H1 (cell line): Measurements from ENCODE around the gene MLEC. TPM values are rescaled to one million over a fixed set of nuclear protein-coding genes. Genes with fewer than 3 reads are reported as not detected.

ENCODE experiments used
- ASH2L ChIP-seq: fragments of 200-600, 300-600 bp; sonication (generic); IDR thresholded peaks from one replicate; pipeline ENCODE4 v1.7.1; 2017; ENCODE audit warnings: low read length
- NANOG ChIP-seq: IDR thresholded peaks from 2 replicates; pipeline ENCODE4 v1.6.1; 2011; ENCODE audit warnings: low read length, low read depth, mild to moderate bottlenecking, inconsistent platforms; ENCODE audit not compliant: insufficient read depth, poor library complexity, severe bottlenecking
- ZNF274 ChIP-seq: IDR thresholded peaks from 2 replicates; pipeline ENCODE4 v1.7.0; 2012; ENCODE audit warnings: low read length, borderline replicate concordance; ENCODE audit errors: extremely low read depth
- polyA plus RNA-seq, 7 experiments: library from polyadenylated mRNA; depleted of rRNA in 3 of 7; stranded (reverse) in 5 of 7; unstranded in 2 of 7; fragments of >200 nt in 5 of 7; fragments of 200-250 nt in 2 of 7; gene quantifications; 1 replicate in 5 of 7; 2 replicates in 1 of 7; 4 replicates in 1 of 7; pipeline versions ENCODE4 v1.2.1 to v1.2.3, GENCODE V29; 2011 to 2013; ENCODE audit warnings: missing spikeins in 2 of 7, mixed read lengths in 2 of 7
- total RNA-seq: library from RNA; stranded (reverse); fragmentation: NEBNext Ultra II Directional; extraction: Animal tissue kit (Norgen Biotek cat#: 25700); gene quantifications from 2 replicates; pipeline ENCODE4 v1.2.1, GENCODE V29; 2021
- TF ChIP-seq, protein P1 (sequence below): fragments of 300-600 bp; sonication (generic); IDR thresholded peaks from 2 replicates; pipeline ENCODE4 v1.7.1; 2012; ENCODE audit warnings: low read length, moderate library complexity, mild to moderate bottlenecking, inconsistent platforms; ENCODE audit not compliant: insufficient replicate concordance

Gene MLEC
- total and polyA plus RNA-seq, 2 of the 8 experiments (the other 6 are each of a cell fraction or from before 2014, with no cell fraction given), result 37.1 to 260 TPM

DNA sequence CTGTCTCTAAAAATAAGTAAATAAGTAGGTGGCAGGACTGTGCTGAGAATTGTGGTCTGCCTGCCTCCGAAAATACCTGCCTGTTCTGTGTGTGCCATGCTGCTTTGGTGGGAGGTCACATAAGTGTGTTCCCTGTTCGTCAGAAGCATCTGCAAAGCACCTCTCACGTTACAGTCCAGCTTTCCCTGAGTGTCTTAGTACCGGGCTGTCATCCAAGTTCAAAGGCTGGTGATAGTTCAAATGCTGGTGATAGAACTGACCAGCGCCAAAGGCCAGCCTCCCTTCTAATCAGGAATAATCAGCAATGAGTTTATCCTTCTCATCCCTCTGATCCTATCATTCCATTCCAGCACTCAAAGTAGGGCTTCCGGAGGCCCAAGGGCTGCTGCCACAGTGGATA lies 40.9 kb upstream of the MLEC start (continued):
- TF ChIP-seq, protein P1, sequence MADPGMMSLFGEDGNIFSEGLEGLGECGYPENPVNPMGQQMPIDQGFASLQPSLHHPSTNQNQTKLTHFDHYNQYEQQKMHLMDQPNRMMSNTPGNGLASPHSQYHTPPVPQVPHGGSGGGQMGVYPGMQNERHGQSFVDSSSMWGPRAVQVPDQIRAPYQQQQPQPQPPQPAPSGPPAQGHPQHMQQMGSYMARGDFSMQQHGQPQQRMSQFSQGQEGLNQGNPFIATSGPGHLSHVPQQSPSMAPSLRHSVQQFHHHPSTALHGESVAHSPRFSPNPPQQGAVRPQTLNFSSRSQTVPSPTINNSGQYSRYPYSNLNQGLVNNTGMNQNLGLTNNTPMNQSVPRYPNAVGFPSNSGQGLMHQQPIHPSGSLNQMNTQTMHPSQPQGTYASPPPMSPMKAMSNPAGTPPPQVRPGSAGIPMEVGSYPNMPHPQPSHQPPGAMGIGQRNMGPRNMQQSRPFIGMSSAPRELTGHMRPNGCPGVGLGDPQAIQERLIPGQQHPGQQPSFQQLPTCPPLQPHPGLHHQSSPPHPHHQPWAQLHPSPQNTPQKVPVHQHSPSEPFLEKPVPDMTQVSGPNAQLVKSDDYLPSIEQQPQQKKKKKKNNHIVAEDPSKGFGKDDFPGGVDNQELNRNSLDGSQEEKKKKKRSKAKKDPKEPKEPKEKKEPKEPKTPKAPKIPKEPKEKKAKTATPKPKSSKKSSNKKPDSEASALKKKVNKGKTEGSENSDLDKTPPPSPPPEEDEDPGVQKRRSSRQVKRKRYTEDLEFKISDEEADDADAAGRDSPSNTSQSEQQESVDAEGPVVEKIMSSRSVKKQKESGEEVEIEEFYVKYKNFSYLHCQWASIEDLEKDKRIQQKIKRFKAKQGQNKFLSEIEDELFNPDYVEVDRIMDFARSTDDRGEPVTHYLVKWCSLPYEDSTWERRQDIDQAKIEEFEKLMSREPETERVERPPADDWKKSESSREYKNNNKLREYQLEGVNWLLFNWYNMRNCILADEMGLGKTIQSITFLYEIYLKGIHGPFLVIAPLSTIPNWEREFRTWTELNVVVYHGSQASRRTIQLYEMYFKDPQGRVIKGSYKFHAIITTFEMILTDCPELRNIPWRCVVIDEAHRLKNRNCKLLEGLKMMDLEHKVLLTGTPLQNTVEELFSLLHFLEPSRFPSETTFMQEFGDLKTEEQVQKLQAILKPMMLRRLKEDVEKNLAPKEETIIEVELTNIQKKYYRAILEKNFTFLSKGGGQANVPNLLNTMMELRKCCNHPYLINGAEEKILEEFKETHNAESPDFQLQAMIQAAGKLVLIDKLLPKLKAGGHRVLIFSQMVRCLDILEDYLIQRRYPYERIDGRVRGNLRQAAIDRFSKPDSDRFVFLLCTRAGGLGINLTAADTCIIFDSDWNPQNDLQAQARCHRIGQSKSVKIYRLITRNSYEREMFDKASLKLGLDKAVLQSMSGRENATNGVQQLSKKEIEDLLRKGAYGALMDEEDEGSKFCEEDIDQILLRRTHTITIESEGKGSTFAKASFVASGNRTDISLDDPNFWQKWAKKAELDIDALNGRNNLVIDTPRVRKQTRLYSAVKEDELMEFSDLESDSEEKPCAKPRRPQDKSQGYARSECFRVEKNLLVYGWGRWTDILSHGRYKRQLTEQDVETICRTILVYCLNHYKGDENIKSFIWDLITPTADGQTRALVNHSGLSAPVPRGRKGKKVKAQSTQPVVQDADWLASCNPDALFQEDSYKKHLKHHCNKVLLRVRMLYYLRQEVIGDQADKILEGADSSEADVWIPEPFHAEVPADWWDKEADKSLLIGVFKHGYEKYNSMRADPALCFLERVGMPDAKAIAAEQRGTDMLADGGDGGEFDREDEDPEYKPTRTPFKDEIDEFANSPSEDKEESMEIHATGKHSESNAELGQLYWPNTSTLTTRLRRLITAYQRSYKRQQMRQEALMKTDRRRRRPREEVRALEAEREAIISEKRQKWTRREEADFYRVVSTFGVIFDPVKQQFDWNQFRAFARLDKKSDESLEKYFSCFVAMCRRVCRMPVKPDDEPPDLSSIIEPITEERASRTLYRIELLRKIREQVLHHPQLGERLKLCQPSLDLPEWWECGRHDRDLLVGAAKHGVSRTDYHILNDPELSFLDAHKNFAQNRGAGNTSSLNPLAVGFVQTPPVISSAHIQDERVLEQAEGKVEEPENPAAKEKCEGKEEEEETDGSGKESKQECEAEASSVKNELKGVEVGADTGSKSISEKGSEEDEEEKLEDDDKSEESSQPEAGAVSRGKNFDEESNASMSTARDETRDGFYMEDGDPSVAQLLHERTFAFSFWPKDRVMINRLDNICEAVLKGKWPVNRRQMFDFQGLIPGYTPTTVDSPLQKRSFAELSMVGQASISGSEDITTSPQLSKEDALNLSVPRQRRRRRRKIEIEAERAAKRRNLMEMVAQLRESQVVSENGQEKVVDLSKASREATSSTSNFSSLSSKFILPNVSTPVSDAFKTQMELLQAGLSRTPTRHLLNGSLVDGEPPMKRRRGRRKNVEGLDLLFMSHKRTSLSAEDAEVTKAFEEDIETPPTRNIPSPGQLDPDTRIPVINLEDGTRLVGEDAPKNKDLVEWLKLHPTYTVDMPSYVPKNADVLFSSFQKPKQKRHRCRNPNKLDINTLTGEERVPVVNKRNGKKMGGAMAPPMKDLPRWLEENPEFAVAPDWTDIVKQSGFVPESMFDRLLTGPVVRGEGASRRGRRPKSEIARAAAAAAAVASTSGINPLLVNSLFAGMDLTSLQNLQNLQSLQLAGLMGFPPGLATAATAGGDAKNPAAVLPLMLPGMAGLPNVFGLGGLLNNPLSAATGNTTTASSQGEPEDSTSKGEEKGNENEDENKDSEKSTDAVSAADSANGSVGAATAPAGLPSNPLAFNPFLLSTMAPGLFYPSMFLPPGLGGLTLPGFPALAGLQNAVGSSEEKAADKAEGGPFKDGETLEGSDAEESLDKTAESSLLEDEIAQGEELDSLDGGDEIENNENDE, result no peak
- no peak for TF ChIP-seq ZNF274
- no peak for TF ChIP-seq ASH2L
- TF ChIP-seq NANOG, result no peak
- TF ChIP-seq, all 59 proteins: peak for 0
